WTC11 (cell line): ENCODE results near the gene NBEA. TPM values are rescaled to one million over a fixed set of nuclear protein-coding genes. Genes with fewer than 3 reads are reported as not detected.

Experiments
- ATAC-seq: fragments of 200-7000 bp; cut with Tn5 transposase; 2 replicates; pipeline ENCODE4 v1.10.0; 2021; ENCODE audit warnings: mild to moderate bottlenecking, moderate library complexity
- CTCF ChIA-PET: fragments of 300-600 bp; sonication (Branson Sonifier 250); formaldehyde crosslinking; loops from one replicate; lab custom pipeline; 2021; ENCODE audit warnings: antibody characterized with exemption; lab: Charles Lee
- POLR2A ChIA-PET: fragments of 350-600 bp; sonication (Branson Sonifier 250); formaldehyde crosslinking; loops from one replicate; lab custom pipeline; 2021; ENCODE audit warnings: antibody characterized with exemption; lab: Charles Lee
- DNase-seq: peaks from one replicate; pipeline ENCODE4 v3.0.0; 2021; ENCODE audit warnings: low spot score
- H3K27ac Mint-ChIP-seq: 2 replicates; pipeline ENCODE4 v1.8.0; 2021; ENCODE audit warnings: mixed read lengths
- H3K27me3 Mint-ChIP-seq: 2 replicates; pipeline ENCODE4 v1.8.0; 2021; ENCODE audit warnings: low read depth, mild to moderate bottlenecking, moderate library complexity, mixed read lengths
- H3K36me3 Mint-ChIP-seq: 2 replicates; pipeline ENCODE4 v1.8.0; 2021; ENCODE audit warnings: mixed read lengths
- H3K4me1 Mint-ChIP-seq: 2 replicates; pipeline ENCODE4 v1.8.0; 2022; ENCODE audit warnings: mixed read lengths
- H3K4me3 Mint-ChIP-seq: 2 replicates; pipeline ENCODE4 v1.8.0; 2021; ENCODE audit warnings: mild to moderate bottlenecking, moderate library complexity, mixed read lengths
- H3K9me3 Mint-ChIP-seq: 2 replicates; pipeline ENCODE4 v1.8.0; 2021; ENCODE audit warnings: mixed read lengths
- ATF1 ChIP-seq: sonication (generic); formaldehyde crosslinking; IDR thresholded peaks from 2 replicates; pipeline ENCODE4 v1.8.1; 2023; ENCODE audit warnings: mild to moderate bottlenecking, moderate library complexity, missing genetic modification reagents
- ATF6 ChIP-seq: sonication (generic); formaldehyde crosslinking; IDR thresholded peaks from 2 replicates; pipeline ENCODE4 v1.8.1; 2023; ENCODE audit warnings: mild to moderate bottlenecking, missing genetic modification reagents
- CREB1 ChIP-seq: sonication (generic); formaldehyde crosslinking; IDR thresholded peaks from 2 replicates; pipeline ENCODE4 v1.8.0; 2023; ENCODE audit warnings: mild to moderate bottlenecking, missing genetic modification reagents
- E2F4 ChIP-seq: sonication (generic); formaldehyde crosslinking; IDR thresholded peaks from 2 replicates; pipeline ENCODE4 v1.8.1; 2022; ENCODE audit warnings: low read depth, mild to moderate bottlenecking, moderate library complexity, missing genetic modification reagents, borderline replicate concordance
- ELF4 ChIP-seq: sonication (generic); formaldehyde crosslinking; IDR thresholded peaks from 2 replicates; pipeline ENCODE4 v1.8.1; 2022; ENCODE audit warnings: low read depth, mild to moderate bottlenecking, moderate library complexity, missing genetic modification reagents
- ESRRA ChIP-seq: sonication (generic); formaldehyde crosslinking; IDR thresholded peaks from 2 replicates; pipeline ENCODE4 v1.8.1; 2022; ENCODE audit warnings: mild to moderate bottlenecking, missing genetic modification reagents, borderline replicate concordance
- FOXJ3 ChIP-seq: sonication (generic); formaldehyde crosslinking; IDR thresholded peaks from 2 replicates; pipeline ENCODE4 v1.9.0; 2021; ENCODE audit warnings: missing genetic modification reagents, mild to moderate bottlenecking, borderline replicate concordance
- FOXP1 ChIP-seq: sonication (generic); formaldehyde crosslinking; IDR thresholded peaks from 2 replicates; pipeline ENCODE4 v1.8.0; 2022; ENCODE audit warnings: missing genetic modification reagents, mild to moderate bottlenecking, moderate library complexity, borderline replicate concordance
- GTF2I ChIP-seq: fragments of 250-450 bp; sonication (Bioruptor Pico); conservative IDR thresholded peaks from 2 replicates; pipeline ENCODE4 v1.4.0; 2021; ENCODE audit warnings: mild to moderate bottlenecking
- JUN ChIP-seq: sonication (generic); formaldehyde crosslinking; IDR thresholded peaks from 2 replicates; pipeline ENCODE4 v1.8.0; 2023; ENCODE audit warnings: mild to moderate bottlenecking, missing genetic modification reagents
- MXD4 ChIP-seq: fragments of 250-450 bp; sonication (Bioruptor Pico); IDR thresholded peaks from 2 replicates; pipeline ENCODE4 v1.8.0; 2021; ENCODE audit warnings: mild to moderate bottlenecking, moderate library complexity, borderline replicate concordance
- NFATC4 ChIP-seq: fragments of 250-450 bp; sonication (Bioruptor Pico); IDR thresholded peaks from 2 replicates; pipeline ENCODE4 v1.9.0; 2021; ENCODE audit warnings: mild to moderate bottlenecking
- NFE2L1 ChIP-seq: sonication (generic); formaldehyde crosslinking; IDR thresholded peaks from 2 replicates; pipeline ENCODE4 v1.8.1; 2023; ENCODE audit warnings: missing genetic modification reagents
- NR1H2 ChIP-seq: sonication (generic); formaldehyde crosslinking; IDR thresholded peaks from 2 replicates; pipeline ENCODE4 v1.9.0; 2021; ENCODE audit warnings: mild to moderate bottlenecking, moderate library complexity, missing genetic modification reagents
- NR2C2 ChIP-seq: sonication (generic); formaldehyde crosslinking; IDR thresholded peaks from 2 replicates; pipeline ENCODE4 v1.8.0; 2022; ENCODE audit warnings: mild to moderate bottlenecking, missing genetic modification reagents
- OVOL2 ChIP-seq: fragments of 250-450 bp; sonication (Bioruptor Pico); IDR thresholded peaks from 2 replicates; pipeline ENCODE4 v1.9.0; 2021; ENCODE audit warnings: mild to moderate bottlenecking, borderline replicate concordance
- PRDM15 ChIP-seq: sonication (generic); formaldehyde crosslinking; IDR thresholded peaks from 2 replicates; pipeline ENCODE4 v1.8.0; 2022; ENCODE audit warnings: missing genetic modification reagents
- PRRX2 ChIP-seq: fragments of 250-450 bp; sonication (Bioruptor Pico); IDR thresholded peaks from 2 replicates; pipeline ENCODE4 v1.8.0; 2021; ENCODE audit warnings: mild to moderate bottlenecking
- TCF7 ChIP-seq: sonication (generic); formaldehyde crosslinking; IDR thresholded peaks from 2 replicates; pipeline ENCODE4 v1.8.0; 2022; ENCODE audit warnings: mild to moderate bottlenecking, low read depth, missing genetic modification reagents, moderate library complexity
- TP53 ChIP-seq: sonication (generic); formaldehyde crosslinking; IDR thresholded peaks from 2 replicates; pipeline ENCODE4 v1.8.1; 2023; ENCODE audit warnings: mild to moderate bottlenecking, missing genetic modification reagents
- ZNF121 ChIP-seq: sonication (generic); formaldehyde crosslinking; IDR thresholded peaks from 2 replicates; pipeline ENCODE4 v1.8.0; 2023; ENCODE audit warnings: missing genetic modification reagents
- ZNF416 ChIP-seq: fragments of 250-450 bp; sonication (Bioruptor Pico); IDR thresholded peaks from 2 replicates; pipeline ENCODE4 v1.9.0; 2021; ENCODE audit warnings: mild to moderate bottlenecking, inconsistent platforms
- ZNF425 ChIP-seq: fragments of 250-450 bp; sonication (Bioruptor Pico); conservative IDR thresholded peaks from 2 replicates; pipeline ENCODE4 v1.9.0; 2021; ENCODE audit warnings: mild to moderate bottlenecking
- total RNA-seq: library from RNA; stranded (reverse); gene quantifications from 3 replicates; pipeline ENCODE4 v1.2.3, GENCODE V29; 2021

Gene NBEA
- total RNA-seq, 1 experiment from 2014 or later: 20.9 TPM

- TF ChIP-seq E2F4: no peak
- no peak for TF ChIP-seq TCF7 (CRISPR knock-in tag)
- TF ChIP-seq FOXJ3 (CRISPR knock-in tag): no peak
Observed at GRCh38 chr13:35597451-35597850, 655.4 kb downstream of the NBEA start (continued).

GRCh38 chr13:35598233-35598632 is 656.2 kb downstream of the NBEA start:
- Mint-ChIP-seq H3K36me3 (no peaks in the 10 kb centered on the region), H3K4me3 (no peak overlapping the region), H3K9me3 (no peaks in the 10 kb centered on the region), H3K27ac (no peak overlapping the region), H3K27me3 (no peaks in the 10 kb centered on the region), H3K4me1 (peaks cover 16% of the 10 kb centered on the region)
- CTCF ChIA-PET: interaction anchor here (1.4 kb wide), 1 partner anchor 33 kb away, joined by 4 read pairs; no protein-coding TSS in a partner anchor
- TF ChIP-seq NFE2L1 (CRISPR knock-in tag) (no peak), E2F4 (no peak), ELF4 (CRISPR knock-in tag) (no peak), NR1H2 (CRISPR knock-in tag) (no peak), FOXP1 (CRISPR knock-in tag) (no peak), NR2C2 (CRISPR knock-in tag) (no peak), ZNF121 (CRISPR knock-in tag) (no peak), CREB1 (no peak), JUN (CRISPR knock-in tag) (no peak), FOXJ3 (CRISPR knock-in tag) (no peak)
- POLR2A ChIA-PET: no interaction called here
- no peak for DNase-seq
- ATAC-seq: no peak

GRCh38 chr13:35598790-35599369 is 656.8 kb downstream of the NBEA start:
- H3K4me1 Mint-ChIP-seq: peaks cover 16% of the 10 kb centered on the region
- POLR2A ChIA-PET: no interaction called here
- no peak overlapping the region for H3K4me3 Mint-ChIP-seq
- H3K9me3 Mint-ChIP-seq: no peaks in the 10 kb centered on the region
- H3K27ac Mint-ChIP-seq: peak overlapping the region; percentile 12; the same call in 1 of the 2 replicates
- no peak for TF ChIP-seq OVOL2 (CRISPR knock-in tag)
- TF ChIP-seq MXD4 (CRISPR knock-in tag): no peak
- TF ChIP-seq ELF4 (CRISPR knock-in tag): no peak
- TF ChIP-seq PRDM15 (CRISPR knock-in tag): no peak
- no peak for TF ChIP-seq GTF2I
- no peak for TF ChIP-seq PRRX2
- TF ChIP-seq ZNF425: no peak
- TF ChIP-seq ZNF416 (CRISPR knock-in tag): no peak
- TF ChIP-seq TP53 (CRISPR knock-in tag): no peak
- no peak for TF ChIP-seq ESRRA
- no peak for TF ChIP-seq ATF6
- TF ChIP-seq NFATC4 (CRISPR knock-in tag): no peak
- no peak for TF ChIP-seq ATF1 (CRISPR knock-in tag)
- TF ChIP-seq, all 79 proteins: peak for 0
- Mint-ChIP-seq H3K27me3 (no peaks in the 10 kb centered on the region), H3K36me3 (no peaks in the 10 kb centered on the region)
- DNase-seq (no peak), ATAC-seq (no peak)
- CTCF ChIA-PET: interaction anchor here (1.4 kb wide), 1 partner anchor 32 kb away, joined by 4 read pairs; no protein-coding TSS in a partner anchor
